Neural crest cell (in vitro differentiated cells): ENCODE measurements around the gene MARK4. TPM values are rescaled to one million over a fixed set of nuclear protein-coding genes. Genes with fewer than 3 reads are reported as not detected.
"Not testable (repeated sequence)": the region's sequence is repeated elsewhere in the genome, so short reads cannot be mapped to it uniquely, and the experiment has no call there.

Experiments
- DNase-seq: peaks from one replicate; pipeline ENCODE4 v3.0.0; 2021; ENCODE audit warnings: low read depth, mixed read lengths, low spot score
- H3K27ac Mint-ChIP-seq: one replicate; pipeline ENCODE4 v1.8.0; 2021; ENCODE audit warnings: mild to moderate bottlenecking, mixed read lengths; ENCODE audit not compliant: unreplicated experiment
- H3K27me3 Mint-ChIP-seq: 2 replicates; pipeline ENCODE4 v1.8.0; 2021; ENCODE audit warnings: low read depth, mild to moderate bottlenecking, mixed read lengths
- H3K36me3 Mint-ChIP-seq: 2 replicates; pipeline ENCODE4 v1.8.0; 2021; ENCODE audit warnings: low read depth, mild to moderate bottlenecking, mixed read lengths
- H3K4me1 Mint-ChIP-seq: 2 replicates; pipeline ENCODE4 v1.8.0; 2021; ENCODE audit warnings: mixed read lengths
- H3K4me3 Mint-ChIP-seq: one replicate; pipeline ENCODE4 v1.8.0; 2021; ENCODE audit warnings: mild to moderate bottlenecking, mixed read lengths
- H3K9me3 Mint-ChIP-seq: 2 replicates; pipeline ENCODE4 v1.8.0; 2021; ENCODE audit warnings: mixed read lengths
- CTCF ChIP-seq: fragments of 200-600 bp; sonication (generic); conservative IDR thresholded peaks from 2 replicates; pipeline ENCODE4 v1.5.0; 2021; ENCODE audit warnings: antibody characterized with exemption, mild to moderate bottlenecking
- total RNA-seq: library from RNA; stranded (reverse); gene quantifications from 2 replicates; pipeline ENCODE4 v1.2.1, GENCODE V29; 2021

The MARK4 gene
- total RNA-seq, 1 donor from 2014 or later: 59.8 TPM

- no peaks in the 10 kb centered on the region for H3K9me3 Mint-ChIP-seq
- DNase-seq: no peak
- H3K27me3 Mint-ChIP-seq: peaks cover 24% of the 10 kb centered on the region
- TF ChIP-seq CTCF: no peak
- H3K4me1 Mint-ChIP-seq: peaks cover 18% of the 10 kb centered on the region
- H3K36me3 Mint-ChIP-seq: no peaks in the 10 kb centered on the region
- H3K4me3 Mint-ChIP-seq: peak overlapping the region; percentile 15
- no peak overlapping the region for H3K27ac Mint-ChIP-seq
These were observed 72.6 kb downstream of the MARK4 start for GRCh38 chr19:45323671-45324081.

- Mint-ChIP-seq H3K27ac (no peak overlapping the region), H3K27me3 (peaks cover 24% of the 10 kb centered on the region), H3K4me1 (peaks cover 18% of the 10 kb centered on the region), H3K9me3 (no peaks in the 10 kb centered on the region), H3K4me3 (no peak overlapping the region), H3K36me3 (no peaks in the 10 kb centered on the region)
- DNase-seq: no peak
- no peak for TF ChIP-seq CTCF
These were observed 73.4 kb downstream of the MARK4 start for GRCh38 chr19:45324349-45324907.

GRCh38 chr19:45327404-45328143 is 76.5 kb downstream of the MARK4 start:
- Mint-ChIP-seq H3K9me3 (no peaks in the 10 kb centered on the region), H3K27ac (no peak overlapping the region), H3K4me3 (no peak overlapping the region), H3K27me3 (peaks cover 19% of the 10 kb centered on the region), H3K4me1 (peaks cover 12% of the 10 kb centered on the region), H3K36me3 (no peaks in the 10 kb centered on the region)
- no peak for DNase-seq
- no peak for TF ChIP-seq CTCF

- Mint-ChIP-seq H3K36me3 (no peaks in the 10 kb centered on the region), H3K9me3 (no peaks in the 10 kb centered on the region), H3K4me1 (peaks cover 1% of the 10 kb centered on the region), H3K27ac (no peak overlapping the region), H3K4me3 (no peak overlapping the region), H3K27me3 (peaks cover 1% of the 10 kb centered on the region)
- DNase-seq: no peak
- no peak for TF ChIP-seq CTCF
These were observed 80.3 kb downstream of the MARK4 start for GRCh38 chr19:45331411-45331810.

GRCh38 chr19:45333609-45334303 is 82.7 kb downstream of the MARK4 start:
- no peak overlapping the region for H3K27ac Mint-ChIP-seq

GRCh38 chr19:45334881-45335280 is 83.8 kb downstream of the MARK4 start:
- H3K4me3 Mint-ChIP-seq, H3K27ac Mint-ChIP-seq, H3K36me3 Mint-ChIP-seq, H3K9me3 Mint-ChIP-seq, DNase-seq, H3K4me1 Mint-ChIP-seq: not testable (repeated sequence)
- peaks cover 24% of the 10 kb centered on the region for H3K27me3 Mint-ChIP-seq

More at GRCh38 chr19:45333609-45334303, 82.7 kb downstream of the MARK4 start:
- Mint-ChIP-seq H3K9me3 (no peaks in the 10 kb centered on the region), H3K4me3 (no peak overlapping the region), H3K4me1 (peaks cover 4% of the 10 kb centered on the region), H3K36me3 (no peaks in the 10 kb centered on the region), H3K27me3 (peaks cover 14% of the 10 kb centered on the region)
- no peak for TF ChIP-seq CTCF
- DNase-seq: no peak
